Stimulated activated memory B cell treated with anti-CD40 and anti-IgM and Interleukin-4, amounts not matched to agents 10 μg/mL and 1 μg/mL and 100 μg/mL, for 72 hours (primary cell): Measurements from ENCODE around the gene PDIK1L.
A peak's percentile ranks its signal among the peaks of the same experiment; 100 is the strongest.
"Not testable (repeated sequence)": the region's sequence is repeated elsewhere in the genome, so short reads cannot be mapped to it uniquely, and the experiment has no call there.

Experiments
- ATAC-seq: fragments of 150-1000 bp; cut with Tn5 transposase; 2 replicates; pipeline ENCODE4 v1.10.0; 2021
- H3K27ac Mint-ChIP-seq: one replicate; pipeline ENCODE4 v1.8.0; 2022; ENCODE audit warnings: mild to moderate bottlenecking, mixed read lengths
- H3K27me3 Mint-ChIP-seq: one replicate; pipeline ENCODE4 v1.8.0; 2022; ENCODE audit warnings: mixed read lengths
- H3K36me3 Mint-ChIP-seq: one replicate; pipeline ENCODE4 v1.8.0; 2022; ENCODE audit warnings: mixed read lengths
- H3K4me1 Mint-ChIP-seq: one replicate; pipeline ENCODE4 v1.8.0; 2022; ENCODE audit warnings: mixed read lengths
- H3K4me3 Mint-ChIP-seq: one replicate; pipeline ENCODE4 v1.8.0; 2022; ENCODE audit warnings: mild to moderate bottlenecking, moderate library complexity, mixed read lengths
- H3K9me3 Mint-ChIP-seq: one replicate; pipeline ENCODE4 v1.8.0; 2022; ENCODE audit warnings: mixed read lengths

PDIK1L gene

DNA sequence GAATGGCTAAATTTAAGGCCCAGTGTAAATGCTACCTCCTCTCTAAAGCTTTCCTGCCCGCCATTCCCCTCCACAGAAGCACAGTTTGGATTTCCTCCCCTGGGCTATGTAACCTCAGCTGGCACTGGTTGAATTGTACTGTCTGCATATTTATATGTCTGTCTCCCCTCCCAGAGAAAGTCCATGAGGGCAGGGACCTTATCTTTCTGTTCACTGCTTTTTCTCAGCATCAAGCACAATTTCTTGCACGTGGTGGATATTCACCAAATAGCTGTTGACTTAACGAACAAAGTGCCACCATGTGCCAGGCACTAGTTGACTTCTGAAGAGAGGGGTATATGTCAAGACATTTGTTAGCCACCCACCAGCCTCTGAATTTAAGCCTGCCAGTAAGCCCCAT, 9.5 kb upstream of the PDIK1L start:
- Mint-ChIP-seq H3K27ac (no peak overlapping the region), H3K27me3 (peaks cover 9% of the 10 kb centered on the region), H3K4me3 (no peak overlapping the region)

DNA sequence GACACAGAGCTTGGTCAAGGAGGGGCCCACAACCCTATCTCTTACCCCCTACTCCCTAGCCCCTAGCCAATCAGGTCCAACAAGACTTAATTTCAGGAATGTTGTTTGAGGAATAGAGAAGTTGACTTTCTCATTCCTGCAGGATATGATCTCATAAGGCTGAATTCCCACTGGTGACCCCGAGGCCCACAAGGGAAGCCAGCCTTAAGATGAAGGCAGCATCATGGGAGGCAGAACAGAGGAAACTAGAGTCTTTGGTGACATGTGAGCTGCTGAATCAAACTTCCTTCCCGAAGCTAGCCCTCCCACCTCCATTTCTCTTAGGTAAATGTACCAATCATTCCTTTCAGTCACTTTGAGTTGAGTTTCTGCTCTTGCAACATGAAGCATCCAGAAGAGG, 9.1 kb upstream of the PDIK1L start:
- Mint-ChIP-seq H3K9me3 (no peaks in the 10 kb centered on the region), H3K4me1 (peaks cover 5% of the 10 kb centered on the region), H3K4me3 (no peak overlapping the region), H3K36me3 (no peaks in the 10 kb centered on the region), H3K27ac (no peak overlapping the region), H3K27me3 (peaks cover 9% of the 10 kb centered on the region)
- no peak for ATAC-seq

More for the DNA sequence above, 9.5 kb upstream of the PDIK1L start:
- H3K9me3 Mint-ChIP-seq: no peaks in the 10 kb centered on the region
- no peaks in the 10 kb centered on the region for H3K36me3 Mint-ChIP-seq
- H3K4me1 Mint-ChIP-seq: peaks cover 5% of the 10 kb centered on the region
- no peak for ATAC-seq

DNA sequence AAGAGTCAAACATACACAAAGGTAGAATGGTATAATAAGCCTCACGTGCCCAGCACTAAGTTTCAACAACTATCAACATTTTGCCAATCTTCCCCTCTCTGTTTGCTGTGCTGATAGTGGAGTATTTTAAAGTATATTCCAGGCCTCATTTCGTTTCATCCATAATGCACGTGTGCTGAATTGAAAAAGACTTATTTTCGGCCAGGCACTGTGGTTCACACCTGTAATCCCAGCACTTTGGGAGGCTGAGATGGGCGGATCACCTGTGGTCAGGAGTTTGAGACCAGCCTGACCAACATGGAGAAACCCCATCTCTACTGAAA, 6.4 kb upstream of the PDIK1L start:
- H3K9me3 Mint-ChIP-seq, H3K4me1 Mint-ChIP-seq, H3K27me3 Mint-ChIP-seq, ATAC-seq, H3K27ac Mint-ChIP-seq, H3K4me3 Mint-ChIP-seq, H3K36me3 Mint-ChIP-seq: not testable (repeated sequence)

DNA sequence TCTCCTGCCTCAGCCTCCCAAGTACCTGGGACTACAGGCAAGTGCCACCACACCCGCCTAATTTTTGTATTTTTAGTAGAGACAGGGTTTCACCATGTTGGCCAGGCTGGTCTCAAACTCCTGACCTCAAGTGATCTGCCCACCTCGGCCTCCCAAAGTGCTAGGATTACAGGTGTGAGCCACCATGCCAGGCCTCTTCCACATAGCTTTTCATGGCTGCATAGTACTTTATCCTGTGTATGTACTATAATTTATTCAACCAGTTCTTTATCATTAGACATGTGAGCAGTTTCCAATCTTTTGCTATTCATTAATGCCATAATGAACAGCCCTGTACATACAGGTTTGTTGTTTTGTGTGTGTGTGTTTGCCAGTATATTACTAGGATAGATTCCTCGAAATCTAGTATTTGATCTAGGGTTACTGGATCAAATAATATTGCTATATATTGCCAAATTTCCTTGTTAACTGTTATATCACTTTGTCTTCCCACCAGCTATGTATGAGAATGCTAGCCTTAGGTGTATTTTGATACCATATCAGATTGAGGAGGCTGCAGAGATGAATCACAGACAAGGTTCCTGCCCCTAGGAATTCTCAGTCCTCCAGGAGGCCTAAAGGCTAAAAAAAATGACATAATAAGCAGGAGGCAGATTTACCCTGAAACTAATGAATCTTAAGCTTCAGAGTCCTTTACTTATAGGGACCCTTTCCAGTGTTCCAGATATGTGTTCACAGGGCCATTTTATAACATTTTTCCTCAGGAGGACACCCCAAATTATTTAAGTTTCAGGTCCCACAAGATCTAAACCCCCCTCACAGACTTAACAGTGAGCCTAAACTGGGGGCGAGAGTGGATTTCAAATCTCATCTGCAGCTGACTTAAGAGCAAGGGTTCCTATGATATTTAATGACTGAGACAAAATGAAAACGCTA, 2.1 kb upstream of the PDIK1L start:
- ATAC-seq: no peak
- Mint-ChIP-seq H3K4me3 (peak overlapping the region; percentile 82), H3K9me3 (no peaks in the 10 kb centered on the region), H3K27ac (no peak overlapping the region), H3K4me1 (peaks cover 25% of the 10 kb centered on the region), H3K36me3 (peaks cover 4% of the 10 kb centered on the region), H3K27me3 (no peaks in the 10 kb centered on the region)

GRCh38 chr1:26110731-26111529, 694 bp upstream of the PDIK1L start:
- Mint-ChIP-seq H3K4me1 (peaks cover 19% of the 10 kb centered on the region), H3K36me3 (peaks cover 6% of the 10 kb centered on the region), H3K9me3 (no peaks in the 10 kb centered on the region), H3K4me3 (peak overlapping the region; percentile 82), H3K27me3 (no peaks in the 10 kb centered on the region), H3K27ac (peak overlapping the region; percentile 84)
- ATAC-seq: peak; percentile 77

DNA sequence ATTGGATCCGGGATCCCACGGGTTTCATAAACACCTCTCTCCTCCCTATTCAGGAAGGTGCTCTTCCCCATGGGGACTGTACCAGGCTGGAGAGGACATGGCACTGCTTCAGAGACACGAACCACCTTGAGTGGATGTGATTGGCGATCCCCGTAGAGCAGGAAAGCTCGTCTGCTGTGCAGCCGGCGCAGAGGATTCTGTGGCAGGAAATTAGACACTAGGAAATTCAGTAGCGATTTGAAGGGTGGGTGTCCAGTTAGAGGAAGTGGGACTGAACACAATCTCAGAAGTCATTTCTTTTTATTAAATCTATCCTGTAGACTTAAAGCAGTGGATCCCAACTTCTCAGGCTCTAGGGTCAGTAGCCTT, 767 bp downstream of the PDIK1L start:
- Mint-ChIP-seq H3K4me1 (peaks cover 19% of the 10 kb centered on the region), H3K27ac (peak overlapping the region; percentile 84), H3K9me3 (no peaks in the 10 kb centered on the region), H3K36me3 (peaks cover 6% of the 10 kb centered on the region), H3K27me3 (no peaks in the 10 kb centered on the region), H3K4me3 (peak overlapping the region; percentile 94)
- no peak for ATAC-seq

DNA sequence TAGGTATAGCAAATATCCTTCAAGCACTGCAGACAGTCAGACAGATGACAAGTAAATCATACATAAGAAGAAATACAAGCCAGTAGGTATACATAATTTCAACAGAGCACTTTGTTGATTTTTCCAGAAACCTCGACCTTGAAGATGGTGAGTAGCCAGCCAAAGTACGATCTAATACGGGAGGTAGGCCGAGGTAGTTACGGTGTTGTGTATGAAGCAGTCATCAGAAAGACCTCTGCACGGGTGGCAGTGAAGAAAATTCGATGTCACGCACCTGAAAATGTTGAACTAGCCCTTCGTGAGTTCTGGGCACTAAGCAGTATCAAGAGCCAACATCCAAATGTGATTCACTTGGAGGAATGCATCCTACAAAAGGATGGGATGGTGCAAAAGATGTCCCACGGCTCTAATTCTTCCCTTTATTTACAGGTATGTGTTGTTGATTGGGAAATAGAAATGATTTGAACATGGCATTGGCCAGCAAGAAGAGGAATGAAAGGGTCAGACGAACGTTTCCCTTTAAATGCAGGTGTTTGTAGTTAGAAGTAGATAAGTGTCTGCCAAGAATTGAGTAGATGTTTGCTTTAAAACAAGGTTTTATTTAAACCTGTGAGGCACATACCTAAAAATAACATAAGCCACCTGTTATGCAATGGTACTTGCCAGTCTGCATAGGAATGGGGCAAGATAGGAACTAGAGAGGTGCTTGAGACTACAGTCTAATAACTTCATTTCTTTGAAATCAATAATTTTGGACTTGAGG, 2.7 kb downstream of the PDIK1L start:
- Mint-ChIP-seq H3K4me3 (no peak overlapping the region), H3K9me3 (no peaks in the 10 kb centered on the region), H3K4me1 (peaks cover 23% of the 10 kb centered on the region), H3K36me3 (peaks cover 11% of the 10 kb centered on the region), H3K27me3 (no peaks in the 10 kb centered on the region), H3K27ac (no peak overlapping the region)
- no peak for ATAC-seq

GRCh38 chr1:26119892-26120608, 8.4 kb downstream of the PDIK1L start:
- Mint-ChIP-seq H3K9me3 (no peaks in the 10 kb centered on the region), H3K4me1 (peaks cover 17% of the 10 kb centered on the region), H3K4me3 (no peak overlapping the region), H3K27ac (peak overlapping the region; percentile 59), H3K36me3 (peaks cover 28% of the 10 kb centered on the region), H3K27me3 (no peaks in the 10 kb centered on the region)
- no peak for ATAC-seq

GRCh38 chr1:26121854-26122773, 10.5 kb downstream of the PDIK1L start:
- Mint-ChIP-seq H3K27ac (no peak overlapping the region), H3K9me3 (no peaks in the 10 kb centered on the region), H3K36me3 (peaks cover 28% of the 10 kb centered on the region), H3K4me3 (no peak overlapping the region), H3K4me1 (peaks cover 24% of the 10 kb centered on the region), H3K27me3 (no peaks in the 10 kb centered on the region)
- no peak for ATAC-seq

DNA sequence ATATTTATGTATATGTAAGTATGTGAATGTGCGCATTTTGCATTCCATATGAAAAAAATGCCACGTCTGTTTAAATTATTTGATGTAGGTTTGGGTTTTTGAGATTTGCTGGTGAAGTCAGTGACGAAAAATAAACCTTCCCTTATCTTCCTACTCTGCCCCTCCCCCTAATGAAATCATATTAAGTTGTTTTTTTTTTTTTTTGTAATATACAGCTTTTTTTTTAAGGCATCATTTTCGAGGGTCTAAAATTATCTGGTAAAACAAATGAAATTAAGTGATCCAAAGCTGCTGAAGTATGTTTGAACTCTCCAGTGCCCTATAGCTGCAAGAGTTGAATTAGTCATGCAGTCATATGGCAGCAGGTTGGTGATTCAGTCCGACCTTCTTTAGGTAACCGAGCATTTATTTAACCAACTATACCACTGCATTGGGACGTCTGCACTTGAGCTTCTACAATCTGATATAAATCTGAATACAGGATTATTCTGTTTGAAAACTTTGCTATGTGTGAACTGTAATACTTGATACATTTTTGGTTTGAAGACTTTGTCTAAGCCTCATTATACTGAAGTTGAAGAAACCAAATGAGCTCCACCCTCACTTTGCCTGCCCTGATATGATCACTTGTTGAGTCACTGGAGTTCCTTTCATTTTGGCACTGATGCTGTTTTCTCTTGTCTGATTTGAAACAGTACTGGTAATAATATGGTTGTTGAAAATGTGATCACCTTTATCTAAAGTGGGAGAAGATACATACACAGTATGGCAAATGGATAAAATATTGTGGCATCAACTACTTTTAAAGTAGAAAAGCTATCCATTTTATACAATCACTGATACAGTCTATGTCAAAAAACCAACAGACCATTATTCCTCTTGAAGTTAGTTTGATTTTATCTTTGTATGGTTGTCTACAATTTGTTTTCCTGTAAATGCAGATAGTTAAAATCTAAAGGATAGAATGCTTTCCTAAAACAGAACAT, 11.7 kb downstream of the PDIK1L start:
- Mint-ChIP-seq H3K4me1 (peaks cover 32% of the 10 kb centered on the region), H3K4me3 (no peak overlapping the region), H3K9me3 (no peaks in the 10 kb centered on the region), H3K36me3 (peaks cover 28% of the 10 kb centered on the region), H3K27me3 (peaks cover 6% of the 10 kb centered on the region), H3K27ac (no peak overlapping the region)
- no peak for ATAC-seq

- ATAC-seq: no peak
- peaks cover 25% of the 10 kb centered on the region for H3K4me1 Mint-ChIP-seq
- no peaks in the 10 kb centered on the region for H3K9me3 Mint-ChIP-seq
- H3K36me3 Mint-ChIP-seq: peaks cover 20% of the 10 kb centered on the region
- no peak overlapping the region for H3K27ac Mint-ChIP-seq
- H3K4me3 Mint-ChIP-seq: no peak overlapping the region
- H3K27me3 Mint-ChIP-seq: peaks cover 6% of the 10 kb centered on the region
These were observed 13.1 kb downstream of the PDIK1L start for GRCh38 chr1:26124418-26125331.

DNA sequence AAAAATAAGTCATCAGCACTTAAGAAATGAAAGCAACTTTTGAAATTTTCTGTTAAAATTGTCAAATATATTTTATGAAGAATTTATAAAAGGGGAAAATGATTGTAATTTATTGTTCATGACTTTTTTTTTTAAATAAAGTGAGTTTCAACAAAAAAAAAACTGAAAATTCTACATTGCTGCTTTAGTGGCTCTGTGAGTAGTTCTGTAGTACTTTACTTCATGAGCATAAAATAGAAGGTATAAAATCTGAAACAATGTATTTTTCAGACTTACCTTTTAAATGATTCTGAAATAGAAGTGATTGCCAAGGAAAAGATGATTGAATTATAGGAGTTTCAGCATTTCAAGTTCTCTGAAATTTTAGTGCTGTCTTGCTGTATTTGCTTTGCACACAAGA, 13.8 kb downstream of the PDIK1L start:
- H3K4me1 Mint-ChIP-seq: peaks cover 20% of the 10 kb centered on the region
- peaks cover 17% of the 10 kb centered on the region for H3K36me3 Mint-ChIP-seq
- peaks cover 6% of the 10 kb centered on the region for H3K27me3 Mint-ChIP-seq
- H3K9me3 Mint-ChIP-seq: no peaks in the 10 kb centered on the region
- H3K4me3 Mint-ChIP-seq: no peak overlapping the region
- no peak overlapping the region for H3K27ac Mint-ChIP-seq
- no peak for ATAC-seq
